ENCODE results near the gene LRBA. TPM values are rescaled to one million over a fixed set of nuclear protein-coding genes. Genes with fewer than 3 reads are reported as not detected.
"Not testable (repeated sequence)": the region's sequence is repeated elsewhere in the genome, so short reads cannot be mapped to it uniquely, and the experiment has no call there.

Gene LRBA
- total RNA-seq, 8 experiments from 2014 or later: 15.9 to 71.4 (median 24.7) TPM

DNA sequence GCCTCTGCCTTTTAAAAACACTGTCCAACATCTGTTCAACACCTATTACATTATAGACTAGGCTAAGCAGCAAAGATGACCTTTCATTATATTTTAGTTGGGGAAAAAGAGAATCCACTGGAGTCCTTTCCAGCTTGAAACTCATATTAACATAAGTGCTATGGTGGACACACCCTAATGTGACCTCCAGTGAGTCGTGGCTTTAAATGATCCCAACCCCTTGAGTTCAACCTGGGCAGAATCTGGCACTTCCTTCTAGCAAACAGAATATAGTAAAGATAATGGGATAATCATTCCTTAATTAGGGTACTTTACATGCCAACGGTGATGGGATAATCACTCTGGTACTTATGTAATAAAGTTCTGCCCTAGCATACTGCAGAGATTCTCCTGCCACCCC is 270.5 kb downstream of the LRBA start:
- Histone ChIP-seq H3K27ac (no peak overlapping the region), H3K4me3 (no peak overlapping the region), H3K4me1 (replicated peaks in 1 of 2) (no peaks in the 10 kb centered on the region)
- 20 to 100% (median 100%) methylated on average over 1 to 2 of the region's 2 CpGs; no CpG with 5 or more reads in 3 of the 10 experiments for WGBS, 10 experiments
- ATAC-seq (replicated peaks in 6 of 8): peak in 3 of 8 experiments; percentile 30 to 82 (median 71)
- in situ Hi-C loops (cut with MboI; ENCODE audit: low pct_unique_long_range_greater_than_20kb in 2 of 9, low sequenced_read_pairs in 9 of 9, unreplicated experiment in 9 of 9): no loop called here

DNA sequence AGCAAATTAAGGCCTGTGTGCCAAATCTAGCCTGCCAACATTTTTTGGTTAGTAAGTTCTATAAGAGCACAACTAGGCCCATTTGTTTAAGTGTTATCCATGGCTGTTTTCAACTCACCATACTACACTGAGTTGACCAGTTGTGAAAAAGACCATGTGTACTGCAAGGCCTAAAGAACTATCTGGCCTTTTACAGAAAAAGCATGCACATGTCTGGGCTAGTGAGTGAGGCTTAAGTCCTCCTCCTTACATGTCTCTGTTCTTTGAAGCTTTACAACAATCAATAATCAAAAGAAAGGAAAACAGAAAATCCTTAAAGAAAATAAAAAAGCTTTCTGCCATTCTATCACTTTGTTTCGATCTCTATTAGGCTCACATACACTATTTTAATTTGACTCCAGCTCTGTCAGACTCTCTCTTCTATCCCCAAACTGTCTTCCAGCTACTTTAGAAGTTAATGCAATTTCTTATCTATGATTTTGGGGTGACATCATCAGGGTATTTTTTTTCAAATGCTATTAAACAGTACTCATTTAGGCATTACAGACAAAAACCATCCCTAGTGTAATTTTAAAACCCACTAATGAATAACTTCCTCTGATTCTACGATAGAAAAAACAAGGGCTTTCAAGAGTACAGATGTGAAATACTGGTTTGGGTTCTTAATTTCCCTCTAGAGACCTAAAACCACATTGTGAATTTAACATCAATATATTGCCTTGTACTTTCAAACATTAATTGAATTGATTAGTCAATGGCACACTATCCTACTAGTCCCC is 271.3 kb downstream of the LRBA start:
- H3K4me1 ChIP-seq (replicated peaks in 1 of 2): no peaks in the 10 kb centered on the region
- in situ Hi-C loops (cut with MboI; ENCODE audit: low pct_unique_long_range_greater_than_20kb in 2 of 9, low sequenced_read_pairs in 9 of 9, unreplicated experiment in 9 of 9): no loop called here

DNA sequence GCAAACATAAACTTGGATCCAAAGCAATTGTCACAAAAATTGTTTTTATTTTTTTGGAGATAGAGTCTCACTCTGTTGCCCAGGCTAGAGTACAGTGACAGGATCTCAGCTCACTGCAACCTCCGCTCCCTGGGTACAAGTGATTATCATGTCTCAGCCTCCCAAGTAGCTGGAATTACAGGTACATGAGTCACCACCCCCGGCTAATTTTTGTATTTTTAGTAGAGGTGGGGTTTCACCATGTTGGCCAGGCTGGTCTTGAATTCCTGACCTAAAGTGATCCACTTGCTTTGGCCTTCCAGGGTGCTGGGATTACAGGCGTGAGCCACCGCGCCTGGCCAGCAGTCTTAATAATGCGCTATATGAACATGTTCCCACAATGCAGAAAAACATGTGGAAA is 272.2 kb downstream of the LRBA start:
- in situ Hi-C loops (cut with MboI; ENCODE audit: low pct_unique_long_range_greater_than_20kb in 2 of 9, low sequenced_read_pairs in 9 of 9, unreplicated experiment in 9 of 9); H3K4me3 ChIP-seq; H3K4me1 ChIP-seq (replicated peaks in 1 of 2); ATAC-seq (replicated peaks in 6 of 8); H3K27ac ChIP-seq: not testable (repeated sequence)
- 50 to 100% (median 72%) methylated on average over 1 to 6 of the region's 6 CpGs for WGBS, 10 experiments

More for the DNA sequence above, 271.3 kb downstream of the LRBA start:
- ATAC-seq (replicated peaks in 6 of 8): no peak
- no peak overlapping the region for H3K4me3 ChIP-seq
- H3K27ac ChIP-seq: no peak overlapping the region
- WGBS, 10 experiments: 27 to 100% (median 82%) methylated on average over 1 to 2 of the region's 2 CpGs; no CpG with 5 or more reads in 1 of the 10 experiments

DNA sequence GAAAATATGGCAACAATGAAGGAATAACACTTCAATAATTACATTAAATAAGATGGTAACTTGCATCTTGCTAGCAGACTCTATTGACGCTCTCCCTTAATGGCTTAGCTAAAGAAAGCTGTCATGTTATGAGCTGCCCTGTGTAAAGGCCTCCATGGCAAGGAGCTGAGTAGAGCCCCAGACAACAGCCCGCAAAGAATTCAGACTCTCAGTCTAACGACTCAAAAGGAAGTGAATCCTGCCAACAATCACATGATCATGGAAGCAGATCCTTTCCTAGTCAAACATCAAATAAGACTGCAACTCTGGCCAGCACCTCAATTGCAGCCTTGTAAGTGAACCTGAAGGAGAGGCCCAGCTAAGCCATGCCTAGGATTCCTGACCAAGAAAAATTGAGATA is 275.5 kb downstream of the LRBA start:
- Histone ChIP-seq H3K4me3 (no peak overlapping the region), H3K27ac (no peak overlapping the region), H3K4me1 (replicated peaks in 1 of 2) (no peaks in the 10 kb centered on the region)
- in situ Hi-C loops (cut with MboI; ENCODE audit: low pct_unique_long_range_greater_than_20kb in 2 of 9, low sequenced_read_pairs in 9 of 9, unreplicated experiment in 9 of 9): no loop called here
- WGBS, 10 experiments: 67 to 100% (median 93%) methylated on average over 1 to 3 of the region's 3 CpGs; no CpG with 5 or more reads in 3 of the 10 experiments
- ATAC-seq (replicated peaks in 6 of 8): peak in 1 of 8 experiments; percentile 36

DNA sequence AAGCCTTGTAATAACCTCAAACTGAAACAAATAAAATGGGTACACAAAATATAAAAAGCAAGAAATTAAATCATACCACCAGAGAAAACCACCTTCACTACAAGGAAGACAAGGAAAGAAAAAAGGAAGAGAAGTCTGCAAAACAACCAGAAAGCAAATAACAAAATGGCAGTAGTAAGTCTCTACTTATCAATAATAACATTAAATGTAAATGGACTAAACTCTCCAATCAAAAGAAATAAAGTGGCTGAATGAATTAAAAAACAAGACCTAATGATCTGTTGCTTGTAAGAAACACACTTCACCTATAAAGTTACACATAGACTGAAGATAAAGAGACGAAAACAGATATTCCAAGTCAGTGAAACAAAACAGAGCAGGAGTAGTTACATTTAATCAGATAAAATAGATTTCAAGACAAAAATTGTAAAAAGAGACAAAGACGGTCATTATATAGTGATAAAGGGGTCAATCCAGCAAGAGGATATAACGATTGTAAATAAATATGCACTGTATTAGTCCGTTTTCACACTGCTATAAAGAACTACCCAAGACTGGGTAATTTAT is 289.0 kb downstream of the LRBA start:
- no peak overlapping the region for H3K27ac ChIP-seq
- H3K4me1 ChIP-seq (replicated peaks in 1 of 2): no peaks in the 10 kb centered on the region
- in situ Hi-C loops (cut with MboI; ENCODE audit: low pct_unique_long_range_greater_than_20kb in 2 of 9, low sequenced_read_pairs in 9 of 9, unreplicated experiment in 9 of 9): no loop called here
- ATAC-seq (replicated peaks in 6 of 8): no peak
- WGBS, 10 experiments: 0 to 100% (median 69%) methylated on average over 1 to 4 of the region's 4 CpGs
- no peak overlapping the region for H3K4me3 ChIP-seq

DNA sequence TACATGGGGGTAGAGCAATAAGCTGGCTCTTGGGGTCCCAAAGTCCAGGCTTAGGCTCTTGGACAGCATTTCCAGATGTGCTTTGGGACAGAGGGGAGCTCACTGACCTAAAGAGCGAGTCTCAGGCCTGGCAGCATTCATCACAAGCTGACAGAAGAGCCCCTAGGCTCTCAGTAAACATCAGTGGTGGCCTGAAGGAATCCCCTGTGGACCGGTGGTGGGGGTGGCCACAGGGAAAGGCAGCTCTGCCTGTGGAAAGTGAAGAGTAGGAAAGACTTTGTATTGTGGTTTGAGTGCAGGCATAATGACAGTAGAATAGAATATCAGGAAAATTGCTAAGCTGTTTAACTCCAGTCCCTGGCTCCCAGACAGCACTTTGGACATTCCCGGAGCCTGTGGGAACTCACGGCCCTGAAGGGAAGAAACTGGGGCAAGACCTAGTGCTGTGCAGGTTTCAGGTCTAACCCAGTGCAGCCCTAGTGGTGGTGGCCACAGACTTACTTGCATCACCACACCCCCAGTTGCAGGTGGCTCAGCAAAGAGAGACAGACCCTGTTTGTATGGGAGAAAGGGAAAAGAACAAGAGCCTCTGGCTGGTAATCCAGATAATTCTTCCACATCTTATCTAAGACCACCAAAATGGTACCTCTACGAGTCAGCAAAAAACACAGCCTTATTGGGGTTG is 291.2 kb downstream of the LRBA start:
- Histone ChIP-seq H3K27ac (no peak overlapping the region), H3K4me1 (replicated peaks in 1 of 2) (no peaks in the 10 kb centered on the region), H3K4me3 (no peak overlapping the region)
- ATAC-seq (replicated peaks in 6 of 8): no peak
- 60 to 100% (median 94%) methylated on average over 1 to 4 of the region's 5 CpGs; no CpG with 5 or more reads in 3 of the 10 experiments for WGBS, 10 experiments
- in situ Hi-C loops (cut with MboI; ENCODE audit: low pct_unique_long_range_greater_than_20kb in 2 of 9, low sequenced_read_pairs in 9 of 9, unreplicated experiment in 9 of 9): no loop called here

DNA sequence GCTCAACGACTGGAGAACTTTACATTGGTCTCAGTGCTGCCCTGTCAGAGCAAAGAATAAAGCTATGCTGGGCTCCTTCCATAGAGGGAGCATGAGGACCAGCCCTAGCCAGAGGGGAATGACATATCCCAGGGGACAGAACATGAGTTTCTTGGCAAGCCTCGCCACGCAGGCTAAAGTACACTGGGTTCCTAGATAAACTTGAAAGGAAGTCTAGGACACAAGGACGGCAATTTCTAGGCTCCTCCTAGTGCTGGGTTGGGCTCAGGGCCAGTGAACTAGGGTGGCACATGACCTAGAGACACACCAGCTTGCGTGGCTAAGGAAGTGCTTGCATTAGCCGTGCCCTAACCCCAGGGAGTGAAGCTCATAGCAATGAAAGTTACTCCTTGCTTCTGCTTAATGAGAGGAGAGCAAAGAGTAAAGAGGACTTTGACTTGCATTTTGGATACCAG is 292.1 kb downstream of the LRBA start:
- WGBS, 10 experiments: 0 to 80% (median 20%) methylated on average over 1 of the region's 6 CpGs; no CpG with 5 or more reads in 5 of the 10 experiments

DNA sequence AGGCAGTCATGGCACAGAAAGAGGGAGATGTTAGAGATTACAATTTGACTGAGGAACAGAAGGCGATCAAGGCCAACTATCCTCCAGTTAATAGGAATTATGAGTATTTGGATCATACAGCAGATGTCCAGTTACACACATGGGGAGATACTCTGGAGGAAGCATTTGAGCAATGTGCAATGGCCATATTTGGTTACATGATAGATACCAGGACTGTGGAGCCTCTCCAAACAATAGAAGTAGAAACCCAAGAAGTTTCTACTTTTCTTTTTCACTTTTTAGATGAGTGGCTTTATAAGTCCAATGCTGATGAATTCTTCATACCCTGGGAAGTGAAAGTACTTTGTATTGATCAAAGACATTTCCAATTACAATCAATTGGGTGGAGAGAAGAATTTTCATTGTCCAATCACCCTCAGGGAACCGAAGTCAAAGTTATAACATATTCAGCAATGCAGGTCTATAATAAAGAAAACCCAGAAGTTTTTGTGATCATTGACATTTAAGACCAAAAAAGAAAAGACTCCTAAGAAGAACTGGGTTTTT is 294.0 kb downstream of the LRBA start:
- ATAC-seq (replicated peaks in 6 of 8): no peak
- in situ Hi-C loops (cut with MboI; ENCODE audit: low pct_unique_long_range_greater_than_20kb in 2 of 9, low sequenced_read_pairs in 9 of 9, unreplicated experiment in 9 of 9): no loop called here
- no peak overlapping the region for H3K4me3 ChIP-seq
- H3K4me1 ChIP-seq (replicated peaks in 1 of 2): no peaks in the 10 kb centered on the region
- WGBS, 10 experiments: 69 to 100% (median 100%) methylated on average over 1 to 2 of the region's 2 CpGs; no CpG with 5 or more reads in 1 of the 10 experiments
- no peak overlapping the region for H3K27ac ChIP-seq

More for the DNA sequence above, 292.1 kb downstream of the LRBA start:
- Histone ChIP-seq H3K4me3 (no peak overlapping the region), H3K27ac (no peak overlapping the region), H3K4me1 (replicated peaks in 1 of 2) (no peaks in the 10 kb centered on the region)
- in situ Hi-C loops (cut with MboI; ENCODE audit: low pct_unique_long_range_greater_than_20kb in 2 of 9, low sequenced_read_pairs in 9 of 9, unreplicated experiment in 9 of 9): no loop called here
- peak in 4 of 8 experiments; percentile 51 to 97 (median 94) for ATAC-seq (replicated peaks in 6 of 8)

DNA sequence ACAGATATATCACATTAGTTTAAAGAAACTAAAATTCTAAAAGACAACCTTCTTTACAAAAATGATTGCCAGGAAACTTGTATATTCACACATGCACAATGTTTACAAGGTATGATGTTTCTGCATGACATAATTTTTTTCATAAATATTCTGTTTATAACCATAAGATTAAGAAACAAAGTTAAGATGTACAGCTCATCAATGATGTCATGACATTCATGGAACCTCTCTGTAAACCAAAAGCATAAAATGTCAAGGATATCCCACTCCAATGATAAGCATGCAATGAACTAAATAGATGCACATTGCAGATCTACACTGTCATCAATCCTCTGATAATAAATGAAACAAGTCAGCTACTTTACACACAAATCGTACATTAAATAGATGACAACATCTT is 297.1 kb downstream of the LRBA start:
- no peak overlapping the region for H3K27ac ChIP-seq
- no peaks in the 10 kb centered on the region for H3K4me1 ChIP-seq (replicated peaks in 1 of 2)
- in situ Hi-C loops (cut with MboI; ENCODE audit: low pct_unique_long_range_greater_than_20kb in 2 of 9, low sequenced_read_pairs in 9 of 9, unreplicated experiment in 9 of 9): no loop called here
- no peak overlapping the region for H3K4me3 ChIP-seq
- ATAC-seq (replicated peaks in 6 of 8): no peak
- WGBS, 10 experiments: 56 to 100% (median 100%) methylated on average over 1 of the region's 1 CpG; no CpG with 5 or more reads in 1 of the 10 experiments

DNA sequence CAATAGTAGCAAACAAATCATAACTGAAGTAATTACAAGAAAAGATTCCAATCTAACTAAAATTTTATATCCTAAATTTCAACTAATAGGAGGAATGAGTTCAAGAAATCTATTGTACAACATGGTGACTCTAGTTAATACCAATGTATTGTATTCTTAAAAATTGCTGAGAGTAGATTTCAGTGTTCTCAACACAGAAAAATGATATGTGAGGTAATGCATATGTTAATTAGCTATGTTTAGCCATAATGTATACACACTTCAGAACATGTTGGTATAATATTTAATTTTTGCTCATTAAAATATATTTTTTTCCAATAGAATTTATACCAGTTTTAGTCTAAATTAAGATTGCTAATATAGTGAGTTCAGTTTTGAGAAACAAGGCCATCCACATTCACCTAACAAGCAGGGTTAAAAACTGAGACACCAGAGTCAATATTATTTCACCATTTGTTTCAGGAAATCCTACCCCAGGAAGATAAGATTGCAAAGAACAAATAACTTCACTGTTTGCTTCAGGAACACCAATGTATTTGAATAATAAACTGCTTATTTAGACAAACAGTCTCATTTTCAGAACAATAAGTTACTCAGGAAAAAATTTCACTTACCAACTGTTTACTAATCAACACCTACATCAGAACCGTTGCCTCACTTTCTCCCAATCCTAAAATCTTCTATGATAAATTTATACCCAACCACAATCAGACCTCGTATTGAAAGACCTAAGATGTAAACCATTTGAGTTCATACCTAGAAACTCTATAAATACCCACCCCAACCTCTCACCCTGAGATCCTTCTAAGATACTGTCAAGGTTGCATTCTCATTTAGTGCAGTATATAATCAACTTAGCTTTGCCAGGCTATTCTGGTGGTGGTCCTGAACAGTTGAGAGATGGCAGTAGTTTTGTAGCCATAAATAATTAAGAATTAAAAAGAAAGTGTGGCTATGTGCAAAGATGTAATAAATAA is 300.3 kb downstream of the LRBA start:
- no peaks in the 10 kb centered on the region for H3K4me1 ChIP-seq (replicated peaks in 1 of 2)
- in situ Hi-C loops (cut with MboI; ENCODE audit: low pct_unique_long_range_greater_than_20kb in 2 of 9, low sequenced_read_pairs in 9 of 9, unreplicated experiment in 9 of 9): no loop called here
- WGBS, 10 experiments: 64 to 100% (median 89%) methylated on average over 1 to 2 of the region's 2 CpGs
- no peak overlapping the region for H3K4me3 ChIP-seq
- ATAC-seq (replicated peaks in 6 of 8): no peak
- H3K27ac ChIP-seq: no peak overlapping the region

DNA sequence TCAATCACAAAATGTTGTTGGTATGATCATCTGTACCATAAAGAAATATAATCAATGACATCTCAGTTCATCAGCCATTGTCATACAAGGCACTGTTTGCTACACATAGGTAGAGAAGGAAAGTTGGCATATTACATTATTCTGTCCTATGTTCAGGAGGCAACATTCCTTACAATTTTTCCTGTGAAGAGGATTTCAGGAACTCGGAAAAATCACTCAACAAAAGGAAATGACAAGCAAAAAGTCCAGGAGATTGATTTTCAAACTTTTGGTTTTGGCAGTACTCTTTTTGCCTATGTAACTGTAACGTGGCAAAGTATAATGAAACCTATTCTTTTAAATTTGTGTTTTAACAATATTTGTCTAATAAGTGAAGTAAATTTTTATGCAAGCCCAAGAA is 301.8 kb downstream of the LRBA start:
- WGBS, 10 experiments: 35 to 100% (median 98%) methylated on average over 1 to 2 of the region's 2 CpGs
- Histone ChIP-seq H3K4me1 (replicated peaks in 1 of 2) (no peaks in the 10 kb centered on the region), H3K4me3 (no peak overlapping the region), H3K27ac (no peak overlapping the region)
- in situ Hi-C loops (cut with MboI; ENCODE audit: low pct_unique_long_range_greater_than_20kb in 2 of 9, low sequenced_read_pairs in 9 of 9, unreplicated experiment in 9 of 9): no loop called here
- ATAC-seq (replicated peaks in 6 of 8): no peak

DNA sequence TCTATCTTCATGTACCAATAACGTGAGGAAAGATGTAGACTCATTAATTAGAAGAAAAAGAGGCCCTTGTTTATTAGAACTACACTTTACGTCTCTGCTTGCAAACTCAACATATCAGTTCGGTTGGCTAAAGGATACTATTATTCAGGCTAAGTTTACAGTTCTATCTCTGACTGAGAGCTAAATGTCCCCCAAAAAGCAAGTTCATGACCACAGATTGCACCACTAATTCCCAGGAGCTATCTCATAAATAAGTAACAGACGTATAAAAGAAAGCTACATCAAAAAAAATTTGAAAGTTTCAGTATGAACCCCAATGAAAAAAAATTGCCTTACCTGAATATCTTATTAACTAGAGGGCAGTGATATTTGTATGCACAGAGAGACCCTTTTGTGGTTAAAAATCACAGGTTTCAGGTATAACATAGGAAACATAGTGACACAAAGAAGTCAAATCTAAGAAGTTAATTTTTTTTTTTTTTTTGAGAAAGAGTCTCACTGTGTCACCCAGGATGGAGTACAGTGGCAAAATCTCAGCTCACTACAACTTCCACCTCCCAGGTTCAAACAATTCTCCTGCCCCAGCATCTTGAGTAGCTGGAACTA is 304.2 kb downstream of the LRBA start:
- in situ Hi-C loops (cut with MboI; ENCODE audit: low pct_unique_long_range_greater_than_20kb in 2 of 9, low sequenced_read_pairs in 9 of 9, unreplicated experiment in 9 of 9): no loop called here
- H3K4me1 ChIP-seq (replicated peaks in 1 of 2): peaks cover 0 to 2% of the 10 kb centered on the region in 2 donors
- WGBS, 10 experiments: 56 to 100% (median 86%) methylated on average over 2 to 4 of the region's 4 CpGs
- ATAC-seq (replicated peaks in 6 of 8): no peak
- no peak overlapping the region for H3K27ac ChIP-seq
- no peak overlapping the region for H3K4me3 ChIP-seq
